OCI-LY7 (cell line): ENCODE data around the gene TEK. TPM values are rescaled to one million over a fixed set of nuclear protein-coding genes. Genes with fewer than 3 reads are reported as not detected.

Experiments used
- small RNA-seq: library from RNA; depleted of rRNA; stranded (forward); fragments of <200 nt; gene quantifications from one replicate; pipeline ENCODE3, GENCODE V24; 2014
- total RNA-seq, 2 experiments: library from RNA; depleted of rRNA in 1 of 2; stranded (reverse); fragments of >200 nt in 1 of 2; shearing (Covaris generic) in 1 of 2; gene quantifications; 2 replicates each; pipeline ENCODE4 v1.2.3, GENCODE V29; 2014 to 2022

TEK gene
- total RNA-seq, 2 experiments from 2014 or later, result not detected

Small RNA genes lying within 50 kb of the gene (small RNA-seq; reads per million reads assigned to genes)
- gene AL355433.1, result not detected
- gene RNA5SP280, result not detected

Other genes with a start within 250 kb of the TEK start
- 38.8 and 52.3 TPM in 2 replicates for gene CAAP1, start 216.4 kb upstream of the TEK start, total RNA-seq (2014; rRNA removed; shearing (Covaris generic))
- 28.4 and 32.9 TPM in 2 replicates for gene CAAP1, start 216.4 kb upstream of the TEK start, total RNA-seq (2022)
- 18.1 and 21.4 TPM in 2 replicates for gene PLAA, start 162.0 kb upstream of the TEK start, total RNA-seq (2014; rRNA removed; shearing (Covaris generic))
- 31.8 and 33.5 TPM in 2 replicates for gene PLAA, start 162.0 kb upstream of the TEK start, total RNA-seq (2022)
- 4.5 and 10.2 TPM in 2 replicates for gene IFT74, start 152.8 kb upstream of the TEK start, total RNA-seq (2014; rRNA removed; shearing (Covaris generic))
- 2.6 and 3.4 TPM in 2 replicates for gene IFT74, start 152.8 kb upstream of the TEK start, total RNA-seq (2022)
- not detected in 2 replicates for gene LRRC19, start 103.6 kb upstream of the TEK start, total RNA-seq (2014; rRNA removed; shearing (Covaris generic))
- not detected in 2 replicates for gene LRRC19, start 103.6 kb upstream of the TEK start, total RNA-seq (2022)
- gene EQTN, start 187.9 kb downstream of the TEK start, total RNA-seq (2014; rRNA removed; shearing (Covaris generic)), result not detected in 2 replicates
- not detected in 2 replicates for gene EQTN, start 187.9 kb downstream of the TEK start, total RNA-seq (2022)